Uterus (tissue), 4 donors: ENCODE results near the gene BSDC1. TPM values are rescaled to one million over a fixed set of nuclear protein-coding genes. Genes with fewer than 3 reads are reported as not detected.

ENCODE experiments used
- DNase-seq, 2 donors: peaks; one replicate each; pipeline ENCODE4 v3.0.0-alpha.2; 2019 to 2020
- H3K27ac ChIP-seq, 2 donors: fragments of 200-600 bp; sonication (generic); 1 replicate in 1 of 2; 2 replicates in 1 of 2; pipeline ENCODE4 v1.5.1; 2016 to 2018
- H3K27me3 ChIP-seq, 2 donors: fragments of 200-600 bp; sonication (generic); one replicate each; pipeline ENCODE4 v1.5.1; 2018 to 2019; ENCODE audit warnings: control low read depth in 1 of 2
- H3K36me3 ChIP-seq, 2 donors: fragments of 200-600 bp; sonication (generic); one replicate each; pipeline ENCODE4 v1.5.1; 2019; ENCODE audit warnings: control low read depth in 1 of 2
- H3K4me1 ChIP-seq, 2 donors: fragments of 200-600 bp; sonication (generic); one replicate each; pipeline ENCODE4 v1.5.1; 2018 to 2019; ENCODE audit warnings: control low read depth in 1 of 2
- H3K4me3 ChIP-seq, 2 donors: fragments of 200-600 bp; sonication (generic); 1 replicate in 1 of 2; 2 replicates in 1 of 2; pipeline ENCODE4 v1.5.1; 2018 to 2019; ENCODE audit warnings: mild to moderate bottlenecking in 1 of 2
- H3K9me3 ChIP-seq, 2 donors: fragments of 200-600 bp; sonication (generic); one replicate each; pipeline ENCODE4 v1.5.1; 2019; ENCODE audit warnings: control low read depth in 1 of 2
- CTCF ChIP-seq, 4 experiments: fragments of 200-600 bp in 2 of 4; fragments of 450-650 bp in 2 of 4; sonication (generic) in 2 of 4; IDR thresholded peaks; one replicate each; pipeline ENCODE4 v1.5.1; 2016 to 2019; ENCODE audit warnings: antibody characterized with exemption in 4 of 4, mild to moderate bottlenecking in 2 of 4, moderate library complexity in 1 of 4
- POLR2A ChIP-seq, 2 donors: fragments of 450-650 bp; IDR thresholded peaks; one replicate each; pipeline ENCODE4 v1.6.1; 2016; ENCODE audit warnings: antibody characterized with exemption in 2 of 2, mild to moderate bottlenecking in 1 of 2, moderate library complexity in 1 of 2
- intact Hi-C: fragments of 100-400 bp; cut with DNase I; formaldehyde crosslinking; loops from one replicate; pipeline ENCODE4 v1.15.1; 2023; ENCODE audit warnings: low total_unique reads
- total RNA-seq, 4 donors: library from RNA; depleted of rRNA in 3 of 4; stranded (reverse); fragments of >200 nt in 3 of 4; gene quantifications; one replicate each; pipeline versions ENCODE4 v1.1.0 to v1.2.4, GENCODE V29; 2014 to 2023
- donor health status: DM: yes; HTN: yes; CAD: no.

The BSDC1 gene
- total RNA-seq, 4 donors from 2014 or later: 25.9 to 77.4 (median 65.2) TPM

GRCh38 chr1:32392325-32392724, 1.9 kb downstream of the BSDC1 start:
- H3K4me3 ChIP-seq: peak overlapping the region in 1 of 2 donors; percentile 83
- no peak overlapping the region for H3K27ac ChIP-seq
- intact Hi-C loops: no loop called here
- H3K9me3 ChIP-seq: no peaks in the 10 kb centered on the region
- DNase-seq: no peak
- no peaks in the 10 kb centered on the region for H3K36me3 ChIP-seq
- H3K27me3 ChIP-seq: no peaks in the 10 kb centered on the region
- TF ChIP-seq POLR2A (IDR thresholded peaks at IDR 0.05): no peak
- TF ChIP-seq CTCF (IDR thresholded peaks at IDR 0.05): no peak
- peaks cover 11 to 13% of the 10 kb centered on the region in 2 donors for H3K4me1 ChIP-seq

- Histone ChIP-seq H3K27me3 (no peaks in the 10 kb centered on the region), H3K4me1 (peaks cover 11 to 13% of the 10 kb centered on the region in 2 donors), H3K27ac (no peak overlapping the region), H3K36me3 (no peaks in the 10 kb centered on the region), H3K4me3 (no peak overlapping the region), H3K9me3 (no peaks in the 10 kb centered on the region)
- intact Hi-C loops: no loop called here
- DNase-seq: no peak
- TF ChIP-seq POLR2A (IDR thresholded peaks at IDR 0.05) (no peak), CTCF (IDR thresholded peaks at IDR 0.05) (no peak)
These were observed 3.1 kb downstream of the BSDC1 start for GRCh38 chr1:32390904-32391870.

GRCh38 chr1:32388641-32389040, 5.6 kb downstream of the BSDC1 start:
- intact Hi-C loops: no loop called here
- DNase-seq: no peak
- Histone ChIP-seq H3K9me3 (no peaks in the 10 kb centered on the region), H3K4me3 (no peak overlapping the region), H3K27me3 (no peaks in the 10 kb centered on the region), H3K27ac (no peak overlapping the region), H3K36me3 (no peaks in the 10 kb centered on the region), H3K4me1 (peaks cover 11 to 13% of the 10 kb centered on the region in 2 donors)
- TF ChIP-seq CTCF (IDR thresholded peaks at IDR 0.05): no peak
- no peak for TF ChIP-seq POLR2A (IDR thresholded peaks at IDR 0.05)

GRCh38 chr1:32386676-32387392, 7.4 kb downstream of the BSDC1 start:
- H3K4me3 ChIP-seq: no peak overlapping the region

More at GRCh38 chr1:32386676-32387392, 7.4 kb downstream of the BSDC1 start:
- H3K36me3 ChIP-seq: no peaks in the 10 kb centered on the region
- no peak overlapping the region for H3K27ac ChIP-seq
- no peaks in the 10 kb centered on the region for H3K27me3 ChIP-seq
- intact Hi-C loops: no loop called here
- H3K4me1 ChIP-seq: no peaks in the 10 kb centered on the region
- TF ChIP-seq POLR2A (IDR thresholded peaks at IDR 0.05) (no peak), CTCF (IDR thresholded peaks at IDR 0.05) (no peak)
- no peaks in the 10 kb centered on the region for H3K9me3 ChIP-seq
- DNase-seq: no peak
